Measurements from ENCODE around the gene NFATC2IP. TPM values are rescaled to one million over a fixed set of nuclear protein-coding genes. Genes with fewer than 3 reads are reported as not detected.
"Not testable (repeated sequence)": the region's sequence is repeated elsewhere in the genome, so short reads cannot be mapped to it uniquely, and the experiment has no call there.

Gene NFATC2IP
- total and polyA plus RNA-seq, 2 donors (not counting 1 experiment from before 2014, with no cell fraction given) = 96.4 to 102 TPM

GRCh38 chr16:28969696-28970095 is 19.0 kb downstream of the NFATC2IP start:
- H3K9me3 ChIP-seq (ENCODE audit: control extremely low read depth in 1 of 3, control insufficient read depth in 2 of 3, insufficient read depth in 1 of 3, low read length in 2 of 3); POLR2A ChIA-PET; H3K4me3 ChIP-seq (ENCODE audit: control extremely low read depth in 1 of 5, extremely low read depth in 1 of 5, insufficient read depth in 1 of 5, low read depth in 2 of 5, low read length in 4 of 5); CTCF ChIA-PET; H3K27ac ChIP-seq (ENCODE audit: low read length in 2 of 2); H3K4me1 Mint-ChIP-seq; H2AFZ ChIP-seq (ENCODE audit: insufficient read depth, low read depth, low read length, poor library complexity, severe bottlenecking); H3K27ac Mint-ChIP-seq; H3K4me2 ChIP-seq (replicated peaks; ENCODE audit: low read depth, low read length, poor library complexity, severe bottlenecking); ATAC-seq (ENCODE audit: low read depth); H3K9ac ChIP-seq (ENCODE audit: low read length); H3K36me3 ChIP-seq (replicated peaks in 1 of 2; ENCODE audit: control extremely low read depth in 1 of 2, control insufficient read depth in 1 of 2, extremely low read depth in 1 of 2, insufficient read depth in 2 of 2, low read length in 1 of 2); H3K27me3 ChIP-seq (replicated peaks in 1 of 4; ENCODE audit: control extremely low read depth in 1 of 4, control insufficient read depth in 3 of 4, insufficient read depth in 4 of 4, low read length in 3 of 4); H3K27me3 Mint-ChIP-seq; H4K20me1 ChIP-seq (ENCODE audit: control insufficient read depth, insufficient read depth, low read length, poor library complexity, severe bottlenecking); H3K79me2 ChIP-seq (ENCODE audit: control insufficient read depth, insufficient read depth, low read length); H3K4me3 Mint-ChIP-seq; DNase-seq; H3K4me1 ChIP-seq (ENCODE audit: control insufficient read depth in 2 of 2, insufficient read depth in 2 of 2, low read length in 2 of 2); H3K9me3 Mint-ChIP-seq (ENCODE audit: insufficient read depth): not testable (repeated sequence)
- intact Hi-C loops (cut with micrococcal nuclease) = loop anchor here (5.0 kb wide), 1 partner anchor 477 kb away; the partner anchor contains the start of genes APOBR and CLN3
- WGBS (ENCODE audit: insufficient coverage) = 100% methylated on average over 1 of the region's 2 CpGs

- ATAC-seq (ENCODE audit: low read depth) = peak; percentile 11
Measured at GRCh38 chr16:28974007-28974436, 23.3 kb downstream of the NFATC2IP start.

More at GRCh38 chr16:28974007-28974436, 23.3 kb downstream of the NFATC2IP start:
- H3K4me2 ChIP-seq (replicated peaks; ENCODE audit: low read depth, low read length, poor library complexity, severe bottlenecking) = peak overlapping the region; percentile 98
- peaks cover 30% of the 10 kb centered on the region for H3K79me2 ChIP-seq (ENCODE audit: control insufficient read depth, insufficient read depth, low read length)
- H3K27me3 ChIP-seq (replicated peaks in 1 of 4; ENCODE audit: control extremely low read depth in 1 of 4, control insufficient read depth in 3 of 4, insufficient read depth in 4 of 4, low read length in 3 of 4) = no peaks in the 10 kb centered on the region
- peak overlapping the region; percentile 96 for H2AFZ ChIP-seq (ENCODE audit: insufficient read depth, low read depth, low read length, poor library complexity, severe bottlenecking)
- peak overlapping the region; percentile 93 for H3K9ac ChIP-seq (ENCODE audit: low read length)
- Mint-ChIP-seq H3K4me1 (peaks cover 30% of the 10 kb centered on the region), H3K9me3 (ENCODE audit: insufficient read depth) (no peaks in the 10 kb centered on the region), H3K27ac (peak overlapping the region; percentile 95), H3K27me3 (no peaks in the 10 kb centered on the region), H3K4me3 (peak overlapping the region; percentile 96)
- no peak for TF ChIP-seq EZH2 (IDR thresholded peaks at IDR 0.05; ENCODE audit: borderline replicate concordance, insufficient read depth, low read depth, low read length, poor library complexity, severe bottlenecking)
- TF ChIP-seq, protein P1, sequence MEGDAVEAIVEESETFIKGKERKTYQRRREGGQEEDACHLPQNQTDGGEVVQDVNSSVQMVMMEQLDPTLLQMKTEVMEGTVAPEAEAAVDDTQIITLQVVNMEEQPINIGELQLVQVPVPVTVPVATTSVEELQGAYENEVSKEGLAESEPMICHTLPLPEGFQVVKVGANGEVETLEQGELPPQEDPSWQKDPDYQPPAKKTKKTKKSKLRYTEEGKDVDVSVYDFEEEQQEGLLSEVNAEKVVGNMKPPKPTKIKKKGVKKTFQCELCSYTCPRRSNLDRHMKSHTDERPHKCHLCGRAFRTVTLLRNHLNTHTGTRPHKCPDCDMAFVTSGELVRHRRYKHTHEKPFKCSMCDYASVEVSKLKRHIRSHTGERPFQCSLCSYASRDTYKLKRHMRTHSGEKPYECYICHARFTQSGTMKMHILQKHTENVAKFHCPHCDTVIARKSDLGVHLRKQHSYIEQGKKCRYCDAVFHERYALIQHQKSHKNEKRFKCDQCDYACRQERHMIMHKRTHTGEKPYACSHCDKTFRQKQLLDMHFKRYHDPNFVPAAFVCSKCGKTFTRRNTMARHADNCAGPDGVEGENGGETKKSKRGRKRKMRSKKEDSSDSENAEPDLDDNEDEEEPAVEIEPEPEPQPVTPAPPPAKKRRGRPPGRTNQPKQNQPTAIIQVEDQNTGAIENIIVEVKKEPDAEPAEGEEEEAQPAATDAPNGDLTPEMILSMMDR (IDR thresholded peaks at IDR 0.05) = no peak
- 2% methylated on average over 11 of the region's 17 CpGs for WGBS (ENCODE audit: insufficient coverage)
- no peaks in the 10 kb centered on the region for H3K9me3 ChIP-seq (ENCODE audit: control extremely low read depth in 1 of 3, control insufficient read depth in 2 of 3, insufficient read depth in 1 of 3, low read length in 2 of 3)
- POLR2A ChIA-PET = interaction anchor here (0.5 to 1.7 kb wide), 6 partner anchors 42 to 1091 kb away, joined by 3 to 9 read pairs (median 4); partner anchors contain the start of genes ATXN2L and TUFM
- peak overlapping the region; percentile 75 to 95 (median 83) for H3K4me3 ChIP-seq (ENCODE audit: control extremely low read depth in 1 of 5, extremely low read depth in 1 of 5, insufficient read depth in 1 of 5, low read depth in 2 of 5, low read length in 4 of 5)
- CTCF ChIA-PET = interaction anchor here (0.7 to 3.0 kb wide), 6 partner anchors 11 to 101 kb away, joined by 3 to 13 read pairs (median 4); no protein-coding TSS in a partner anchor
- peaks cover 13% of the 10 kb centered on the region for H4K20me1 ChIP-seq (ENCODE audit: control insufficient read depth, insufficient read depth, low read length, poor library complexity, severe bottlenecking)
- H3K27ac ChIP-seq (ENCODE audit: low read length in 2 of 2) = peak overlapping the region; percentile 65 to 90
- H3K36me3 ChIP-seq (replicated peaks in 1 of 2; ENCODE audit: control extremely low read depth in 1 of 2, control insufficient read depth in 1 of 2, extremely low read depth in 1 of 2, insufficient read depth in 2 of 2, low read length in 1 of 2) = peaks cover 0 to 21% of the 10 kb centered on the region in 2 experiments
- intact Hi-C loops (cut with micrococcal nuclease) = loop anchor here (1.0 to 5.0 kb wide), 2 partner anchors 24 to 482 kb away; partner anchors contain the start of genes APOBR, CLN3 and NFATC2IP
- no peak for DNase-seq
- H3K4me1 ChIP-seq (ENCODE audit: control insufficient read depth in 2 of 2, insufficient read depth in 2 of 2, low read length in 2 of 2) = peaks cover 13 to 17% of the 10 kb centered on the region in 2 donors
